Stomach (tissue), 9 donors: ENCODE results near the gene TPPP. TPM values are rescaled to one million over a fixed set of nuclear protein-coding genes. Genes with fewer than 3 reads are reported as not detected.
"Not testable (repeated sequence)": the region's sequence is repeated elsewhere in the genome, so short reads cannot be mapped to it uniquely, and the experiment has no call there.

Source experiments
- DNase-seq, 2 donors: peaks; one replicate each; pipeline versions ENCODE4 v3.0.0 to v3.0.0-alpha.2; 2013 to 2019
- H3K27ac ChIP-seq, 5 donors: fragments of 200-600 bp in 4 of 5; sonication (generic) in 4 of 5; one replicate each; pipeline ENCODE4 v1.5.1; 2013 to 2019; ENCODE audit warnings: mild to moderate bottlenecking in 1 of 5, moderate library complexity in 1 of 5
- H3K27me3 ChIP-seq, 3 donors: fragments of 200-600 bp; sonication (generic); one replicate each; pipeline ENCODE4 v1.5.1; 2017 to 2019; ENCODE audit warnings: mixed run types in 1 of 3
- H3K36me3 ChIP-seq, 4 donors: fragments of 200-600 bp; sonication (generic); 1 replicate in 3 of 4; 2 replicates in 1 of 4; pipeline ENCODE4 v1.5.1; 2016 to 2019
- H3K4me1 ChIP-seq, 4 donors: fragments of 200-600 bp; sonication (generic); one replicate each; pipeline ENCODE4 v1.5.1; 2016 to 2019
- H3K4me3 ChIP-seq, 4 donors: fragments of 200-600 bp; sonication (generic) in 3 of 4; one replicate each; pipeline ENCODE4 v1.5.1; 2016 to 2019; ENCODE audit warnings: mild to moderate bottlenecking in 1 of 4
- H3K9me3 ChIP-seq, 4 donors: fragments of 200-600 bp; sonication (generic); one replicate each; pipeline ENCODE4 v1.5.1; 2016 to 2019
- EP300 ChIP-seq: sonication (generic); formaldehyde crosslinking; IDR thresholded peaks from one replicate; pipeline ENCODE4 v1.6.1; 2017; ENCODE audit warnings: antibody characterized with exemption
- POLR2A ChIP-seq, 4 donors: fragments of 450-650 bp; IDR thresholded peaks; one replicate each; pipeline ENCODE4 v1.6.1; 2016; ENCODE audit warnings: antibody characterized with exemption in 4 of 4, control low read depth in 2 of 4, mild to moderate bottlenecking in 1 of 4, moderate library complexity in 1 of 4
- POLR2AphosphoS5 ChIP-seq, 3 donors: sonication (generic); formaldehyde crosslinking; IDR thresholded peaks; one replicate each; pipeline ENCODE4 v1.6.1; 2016; ENCODE audit warnings: antibody characterized with exemption in 3 of 3
- WGBS, 5 donors: extraction: QIAGEN DNeasy Blood & Tissue Kit in 3 of 5; methylation state at CpG; one replicate each; pipeline versions ENCODE4 v1.1.5 to v1.1.7; 2013 to 2018; 5-methylcytosine and 5-hydroxymethylcytosine counted together
- intact Hi-C: fragments of 100-400 bp; cut with DNase I; formaldehyde crosslinking; loops from one replicate; pipeline ENCODE4 v1.15.1; 2023; ENCODE audit warnings: low total_unique reads
- polyA plus RNA-seq, 3 donors: library from polyadenylated mRNA; stranded (reverse); fragments of 200-250 nt; gene quantifications; one replicate each; pipeline ENCODE4 v1.2.3, GENCODE V29; 2013
- total RNA-seq, 5 donors: library from RNA; depleted of rRNA; stranded (reverse); fragments of >200 nt; gene quantifications; one replicate each; pipeline versions ENCODE4 v1.1.0 to v1.2.3, GENCODE V29; 2014 to 2016
- TF ChIP-seq, protein P1 (sequence below), 7 experiments: fragments of 450-650 bp in 4 of 7; fragments of 200-600 bp in 3 of 7; sonication (generic) in 3 of 7; IDR thresholded peaks; one replicate each; pipeline ENCODE4 v1.5.1; 2016 to 2019; ENCODE audit warnings: antibody characterized with exemption in 7 of 7, control low read depth in 2 of 7, mild to moderate bottlenecking in 1 of 7
- donor health status: healthy with polysubstance abuse.
- donor health status: Bipolar disorder and iron deficiency.
- donor health status: healthy.

TPPP gene
- total and polyA plus RNA-seq, 8 donors, result 1.2 to 11.0 (median 2.7) TPM

DNA sequence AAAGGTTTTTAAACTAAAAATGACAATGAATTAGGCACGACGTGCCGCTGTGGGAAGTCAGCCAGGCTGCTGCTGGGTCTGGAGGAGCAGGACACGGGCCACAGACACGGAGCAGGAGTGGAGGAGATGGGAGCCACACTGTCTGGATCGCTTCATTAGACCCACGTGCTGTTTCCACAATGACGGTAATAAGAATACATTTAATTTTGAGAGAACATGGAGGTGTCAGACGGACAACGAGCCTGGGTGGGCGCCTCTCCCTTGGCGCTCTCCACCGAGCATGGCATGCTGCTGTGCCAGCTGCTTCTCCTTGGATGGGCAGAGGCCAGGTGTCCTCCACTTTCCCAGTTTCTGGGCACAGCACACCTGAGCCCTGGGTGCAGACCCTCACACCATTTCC is 12.3 kb downstream of the TPPP start:
- 85 to 91% (median 87%) methylated on average over 13 of the region's 13 CpGs for WGBS, 5 donors
- peak in 1 of 2 donors; percentile 1 for DNase-seq
- intact Hi-C loops, result not testable (repeated sequence)

GRCh38 chr5:680118-680795 is 12.9 kb downstream of the TPPP start:
- H3K4me1 ChIP-seq, H3K4me3 ChIP-seq, H3K36me3 ChIP-seq, H3K27ac ChIP-seq, intact Hi-C loops, DNase-seq, H3K27me3 ChIP-seq, H3K9me3 ChIP-seq: not testable (repeated sequence)
- WGBS, 5 donors, result 60 to 83% (median 74%) methylated on average over 1 to 13 of the region's 32 CpGs

More for the DNA sequence above, 12.3 kb downstream of the TPPP start:
- H3K9me3 ChIP-seq, H3K36me3 ChIP-seq, H3K4me1 ChIP-seq, H3K27ac ChIP-seq, H3K4me3 ChIP-seq, H3K27me3 ChIP-seq: not testable (repeated sequence)

DNA sequence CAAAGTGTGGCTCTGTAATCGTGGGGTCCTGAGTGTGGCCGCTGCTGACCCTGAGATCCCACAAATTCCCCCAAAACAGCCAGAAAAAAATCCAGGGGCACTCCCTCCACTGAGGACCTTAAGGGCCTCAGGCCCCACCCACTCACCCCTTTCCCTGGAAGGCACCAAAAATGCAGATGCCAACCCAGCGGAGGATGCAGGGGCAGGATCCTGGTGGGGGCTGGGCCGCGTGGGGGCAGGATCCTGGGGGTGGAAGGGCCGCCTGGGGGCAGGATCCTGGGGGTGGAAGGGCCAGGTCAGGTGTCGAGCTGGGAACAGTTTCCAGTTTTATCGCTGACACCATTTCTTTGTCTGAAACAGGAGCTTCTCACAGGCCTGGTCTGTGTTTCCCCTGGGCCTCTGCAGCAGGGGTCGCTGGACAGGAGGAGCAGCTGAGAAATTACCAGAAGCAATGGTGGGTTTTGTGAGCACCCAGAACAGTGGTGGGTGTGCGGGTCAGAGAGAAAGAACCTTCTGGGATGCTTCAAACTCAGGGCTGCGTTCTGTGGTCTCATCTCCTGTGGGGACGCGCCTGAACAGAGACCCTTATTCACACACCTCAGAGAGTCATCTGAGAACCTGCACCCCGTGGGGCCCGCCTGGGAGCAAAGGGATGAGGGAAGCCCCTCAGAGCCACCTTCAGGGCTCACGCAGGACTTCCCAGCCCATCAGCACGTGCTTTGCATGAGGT is 13.8 kb downstream of the TPPP start:
- intact Hi-C loops, H3K27ac ChIP-seq, H3K27me3 ChIP-seq, H3K4me1 ChIP-seq, H3K4me3 ChIP-seq, H3K36me3 ChIP-seq, H3K9me3 ChIP-seq: not testable (repeated sequence)
- DNase-seq, result peak in 1 of 2 donors; percentile 1
- WGBS, 5 donors, result 66 to 80% (median 68%) methylated on average over 10 to 16 of the region's 17 CpGs

DNA sequence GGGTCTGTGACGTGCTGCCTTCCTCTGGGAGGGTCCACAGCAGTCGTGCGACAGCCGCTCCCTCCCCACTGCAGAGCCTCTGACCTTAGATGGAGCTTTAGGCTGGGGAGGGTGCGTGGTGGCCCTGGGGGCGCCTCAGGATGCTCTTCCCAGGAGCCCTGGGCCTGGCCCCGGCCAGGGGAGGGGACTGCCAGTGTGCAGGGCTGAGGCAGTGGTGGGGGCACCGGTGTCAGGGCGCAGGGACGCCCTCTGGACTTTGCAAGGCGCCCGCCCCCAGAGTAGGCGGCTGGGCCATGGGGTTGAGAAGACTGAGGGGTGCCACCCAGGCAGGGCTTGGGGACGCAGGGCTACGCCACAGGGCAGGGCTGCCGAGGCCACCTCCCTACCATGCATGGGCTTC is 14.6 kb downstream of the TPPP start:
- DNase-seq, H3K36me3 ChIP-seq, intact Hi-C loops, H3K9me3 ChIP-seq, H3K4me3 ChIP-seq, H3K27ac ChIP-seq: not testable (repeated sequence)
- 76 to 88% (median 81%) methylated on average over 4 to 16 of the region's 16 CpGs; no CpG with 5 or more reads in 1 of the 5 donors for WGBS, 5 donors
- peaks cover 0 to 12% (median under 1%) of the 10 kb centered on the region in 3 donors for H3K27me3 ChIP-seq
- peaks cover 11 to 15% (median 13%) of the 10 kb centered on the region in 4 donors for H3K4me1 ChIP-seq

DNA sequence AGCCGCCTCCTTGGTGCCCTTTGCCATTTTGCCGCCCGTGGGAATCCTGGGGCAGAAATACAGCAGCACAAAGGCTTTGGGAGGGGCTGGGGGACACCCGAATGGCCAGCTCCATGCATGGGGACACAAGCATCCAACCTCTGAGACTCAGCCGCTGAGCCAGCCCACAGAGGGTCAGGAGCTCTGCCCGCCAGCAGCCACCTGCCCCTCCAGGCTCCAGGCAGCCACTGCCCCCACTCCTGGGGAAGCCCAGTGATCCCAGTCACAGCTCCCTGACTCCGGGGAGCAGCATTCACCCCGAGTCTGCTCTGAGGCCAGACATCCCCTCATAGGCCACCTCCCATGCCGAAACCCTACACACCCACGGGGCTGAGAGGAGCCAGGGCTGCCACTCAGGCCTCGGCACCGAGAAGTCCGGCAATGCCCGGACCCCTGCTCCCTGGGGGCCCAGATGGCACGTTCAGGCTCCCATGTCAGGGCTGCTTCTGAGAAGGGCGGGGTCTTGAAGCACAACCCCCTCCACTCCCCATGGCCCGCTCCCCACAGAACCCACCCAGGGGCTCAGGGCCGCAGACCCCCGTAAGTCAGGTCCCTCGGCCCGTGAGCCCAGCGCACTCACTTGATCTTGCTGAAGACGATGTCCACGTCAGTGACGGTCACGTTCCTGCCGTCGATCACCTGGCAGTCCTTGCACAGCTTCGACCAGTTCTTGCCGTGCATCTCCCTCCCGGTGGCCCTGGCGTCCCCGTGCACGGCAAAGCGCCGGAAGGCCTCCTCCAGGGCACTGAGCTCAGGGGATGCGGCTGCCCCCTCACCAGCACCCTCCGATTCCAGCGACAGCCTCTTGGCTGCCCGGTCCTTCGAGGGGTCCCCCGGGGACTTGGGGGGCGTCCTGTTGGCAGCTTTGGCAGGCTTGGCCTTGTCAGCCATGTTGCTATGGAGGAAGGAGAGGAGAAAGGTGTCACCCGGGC is 15.7 kb downstream of the TPPP start:
- 76 to 82% (median 78%) methylated on average over 29 to 44 of the region's 44 CpGs for WGBS, 5 donors
- no peak for TF ChIP-seq EP300
- Histone ChIP-seq H3K27me3 (peaks cover 0 to 23% (median 6%) of the 10 kb centered on the region in 3 donors), H3K27ac (no peak overlapping the region), H3K4me3 (no peak overlapping the region), H3K9me3 (no peaks in the 10 kb centered on the region), H3K36me3 (no peaks in the 10 kb centered on the region), H3K4me1 (peaks cover 21 to 27% (median 24%) of the 10 kb centered on the region in 4 donors)
- DNase-seq, result peak in 1 of 2 donors; percentile 22
- intact Hi-C loops, result no loop called here

GRCh38 chr5:676699-677076 is 16.5 kb downstream of the TPPP start:
- Histone ChIP-seq H3K27ac (no peak overlapping the region), H3K4me3 (no peak overlapping the region), H3K36me3 (no peaks in the 10 kb centered on the region), H3K4me1 (peaks cover 29 to 34% (median 31%) of the 10 kb centered on the region in 4 donors), H3K27me3 (peaks cover 0 to 30% (median 6%) of the 10 kb centered on the region in 3 donors), H3K9me3 (no peaks in the 10 kb centered on the region)
- TF ChIP-seq EP300 (no peak), POLR2AphosphoS5 (IDR thresholded peaks at IDR 0.05) (no peak), POLR2A (IDR thresholded peaks at IDR 0.05) (no peak)
- TF ChIP-seq, protein P1, sequence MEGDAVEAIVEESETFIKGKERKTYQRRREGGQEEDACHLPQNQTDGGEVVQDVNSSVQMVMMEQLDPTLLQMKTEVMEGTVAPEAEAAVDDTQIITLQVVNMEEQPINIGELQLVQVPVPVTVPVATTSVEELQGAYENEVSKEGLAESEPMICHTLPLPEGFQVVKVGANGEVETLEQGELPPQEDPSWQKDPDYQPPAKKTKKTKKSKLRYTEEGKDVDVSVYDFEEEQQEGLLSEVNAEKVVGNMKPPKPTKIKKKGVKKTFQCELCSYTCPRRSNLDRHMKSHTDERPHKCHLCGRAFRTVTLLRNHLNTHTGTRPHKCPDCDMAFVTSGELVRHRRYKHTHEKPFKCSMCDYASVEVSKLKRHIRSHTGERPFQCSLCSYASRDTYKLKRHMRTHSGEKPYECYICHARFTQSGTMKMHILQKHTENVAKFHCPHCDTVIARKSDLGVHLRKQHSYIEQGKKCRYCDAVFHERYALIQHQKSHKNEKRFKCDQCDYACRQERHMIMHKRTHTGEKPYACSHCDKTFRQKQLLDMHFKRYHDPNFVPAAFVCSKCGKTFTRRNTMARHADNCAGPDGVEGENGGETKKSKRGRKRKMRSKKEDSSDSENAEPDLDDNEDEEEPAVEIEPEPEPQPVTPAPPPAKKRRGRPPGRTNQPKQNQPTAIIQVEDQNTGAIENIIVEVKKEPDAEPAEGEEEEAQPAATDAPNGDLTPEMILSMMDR (IDR thresholded peaks at IDR 0.05), result no peak
- DNase-seq, result no peak
- 91 to 96% (median 93%) methylated on average over 48 of the region's 48 CpGs for WGBS, 5 donors
- intact Hi-C loops, result no loop called here
